GM12872 (cell line): Measurements from ENCODE around the gene SLBP.

ENCODE experiments used
- TF ChIP-seq, protein P1 (sequence below): IDR thresholded peaks from 3 replicates; pipeline ENCODE4 v1.5.1; 2011; ENCODE audit warnings: low read depth, mild to moderate bottlenecking, low read length, moderate library complexity; ENCODE audit not compliant: insufficient read depth

Gene SLBP

DNA sequence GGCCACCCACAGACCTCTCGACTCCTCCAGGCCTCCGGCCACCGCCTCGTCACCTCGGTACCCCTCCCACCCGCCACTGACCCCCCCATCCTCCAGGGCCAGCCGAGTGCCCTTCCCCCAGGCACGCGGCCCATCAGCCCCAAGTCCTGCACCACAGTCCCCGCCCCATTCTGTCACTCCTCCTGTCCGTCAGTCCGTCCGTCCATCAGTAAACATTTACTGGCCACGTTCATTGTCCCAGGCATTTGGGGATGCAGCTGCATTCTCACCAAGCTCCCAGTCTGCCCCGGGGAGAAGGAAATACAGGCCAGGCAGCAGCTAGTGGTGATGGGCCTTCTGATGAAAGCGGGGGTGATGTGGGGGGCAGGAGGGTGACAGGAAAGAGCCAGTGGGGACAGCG lies 45.7 kb upstream of the SLBP start:
- TF ChIP-seq, protein P1, sequence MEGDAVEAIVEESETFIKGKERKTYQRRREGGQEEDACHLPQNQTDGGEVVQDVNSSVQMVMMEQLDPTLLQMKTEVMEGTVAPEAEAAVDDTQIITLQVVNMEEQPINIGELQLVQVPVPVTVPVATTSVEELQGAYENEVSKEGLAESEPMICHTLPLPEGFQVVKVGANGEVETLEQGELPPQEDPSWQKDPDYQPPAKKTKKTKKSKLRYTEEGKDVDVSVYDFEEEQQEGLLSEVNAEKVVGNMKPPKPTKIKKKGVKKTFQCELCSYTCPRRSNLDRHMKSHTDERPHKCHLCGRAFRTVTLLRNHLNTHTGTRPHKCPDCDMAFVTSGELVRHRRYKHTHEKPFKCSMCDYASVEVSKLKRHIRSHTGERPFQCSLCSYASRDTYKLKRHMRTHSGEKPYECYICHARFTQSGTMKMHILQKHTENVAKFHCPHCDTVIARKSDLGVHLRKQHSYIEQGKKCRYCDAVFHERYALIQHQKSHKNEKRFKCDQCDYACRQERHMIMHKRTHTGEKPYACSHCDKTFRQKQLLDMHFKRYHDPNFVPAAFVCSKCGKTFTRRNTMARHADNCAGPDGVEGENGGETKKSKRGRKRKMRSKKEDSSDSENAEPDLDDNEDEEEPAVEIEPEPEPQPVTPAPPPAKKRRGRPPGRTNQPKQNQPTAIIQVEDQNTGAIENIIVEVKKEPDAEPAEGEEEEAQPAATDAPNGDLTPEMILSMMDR, result no peak

DNA sequence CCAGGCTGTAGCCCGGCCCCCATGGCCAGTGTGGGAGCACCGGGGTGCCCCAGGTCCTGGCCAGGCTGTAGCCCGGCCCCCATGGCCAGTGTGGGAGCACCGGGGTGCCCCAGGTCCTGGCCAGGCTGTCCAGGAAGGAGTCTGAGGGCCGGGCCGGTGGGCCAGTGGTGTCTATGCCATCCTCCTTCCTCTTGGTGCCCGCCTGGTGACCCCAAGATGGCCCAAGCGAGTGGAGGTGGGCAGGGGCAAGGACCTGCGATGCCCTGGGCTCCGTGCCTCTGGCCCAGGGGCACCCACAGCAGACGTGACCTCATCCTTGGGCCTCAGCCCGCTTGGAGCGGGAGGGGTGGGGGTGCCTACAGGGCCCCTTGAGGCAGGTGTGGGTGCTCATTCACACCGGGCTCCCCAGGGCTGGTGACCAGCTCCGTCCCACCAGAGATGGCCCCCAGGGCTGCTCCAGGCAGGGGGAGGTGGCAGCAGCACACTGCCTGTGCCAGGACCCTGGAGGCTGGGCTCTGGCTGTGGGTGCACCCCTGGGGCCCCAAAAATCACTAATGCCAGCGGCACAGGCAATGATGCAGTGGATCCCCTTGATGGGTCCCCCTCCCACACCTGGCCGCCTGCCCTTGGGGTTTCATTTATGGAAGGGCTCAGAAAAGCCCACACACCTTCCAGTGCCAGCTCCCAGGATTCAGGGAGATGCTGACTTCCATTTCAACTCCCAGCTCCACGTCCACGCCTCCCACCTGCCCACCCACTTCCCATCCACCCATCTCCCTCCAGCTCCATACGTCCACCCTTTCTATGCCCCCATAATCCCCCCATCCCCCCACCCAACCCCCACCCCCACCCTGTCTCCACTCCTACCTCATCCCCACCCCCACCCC lies 45.0 kb upstream of the SLBP start:
- TF ChIP-seq, protein P1, result no peak

DNA sequence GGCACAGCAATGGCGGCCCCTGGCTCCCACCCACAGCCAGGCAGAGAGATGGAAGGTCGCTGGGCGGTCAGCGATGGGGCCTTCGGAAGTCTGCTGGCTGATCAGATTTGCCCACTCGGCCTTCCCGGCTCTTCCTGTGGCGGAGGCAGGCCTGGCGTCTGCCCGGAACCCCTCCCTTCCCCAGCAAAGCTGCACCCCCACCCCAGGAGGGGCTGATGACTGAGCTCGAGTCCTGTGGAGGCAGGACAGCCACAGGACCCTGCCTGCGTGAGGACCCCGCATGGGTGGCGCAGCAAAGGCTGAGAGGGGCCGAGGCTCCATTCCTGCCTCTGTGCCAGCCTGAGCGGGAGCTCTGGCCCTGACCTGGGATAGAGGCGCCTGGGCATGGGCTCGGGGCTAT lies 44.0 kb upstream of the SLBP start:
- TF ChIP-seq, protein P1, result no peak

DNA sequence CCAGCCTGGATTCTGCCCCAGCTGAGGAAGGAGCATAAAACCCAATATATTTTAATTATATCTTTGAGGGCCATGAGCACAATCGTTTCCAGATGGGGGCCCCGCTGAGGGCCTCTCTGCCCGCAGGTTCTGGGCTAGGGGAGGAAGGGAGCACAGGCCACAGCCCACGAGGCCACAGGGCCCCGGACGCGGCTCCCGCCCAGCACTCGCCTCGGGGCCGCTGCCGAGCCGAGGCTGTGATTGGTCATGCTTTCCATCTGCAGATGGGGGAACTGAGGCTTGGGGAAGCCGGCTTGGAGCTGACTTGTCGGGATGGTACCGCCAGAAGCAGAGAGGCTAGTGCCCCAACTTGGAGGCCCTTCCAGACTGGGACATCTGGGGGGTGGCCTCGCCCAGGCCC lies 43.2 kb upstream of the SLBP start:
- TF ChIP-seq, protein P1, result no peak

DNA sequence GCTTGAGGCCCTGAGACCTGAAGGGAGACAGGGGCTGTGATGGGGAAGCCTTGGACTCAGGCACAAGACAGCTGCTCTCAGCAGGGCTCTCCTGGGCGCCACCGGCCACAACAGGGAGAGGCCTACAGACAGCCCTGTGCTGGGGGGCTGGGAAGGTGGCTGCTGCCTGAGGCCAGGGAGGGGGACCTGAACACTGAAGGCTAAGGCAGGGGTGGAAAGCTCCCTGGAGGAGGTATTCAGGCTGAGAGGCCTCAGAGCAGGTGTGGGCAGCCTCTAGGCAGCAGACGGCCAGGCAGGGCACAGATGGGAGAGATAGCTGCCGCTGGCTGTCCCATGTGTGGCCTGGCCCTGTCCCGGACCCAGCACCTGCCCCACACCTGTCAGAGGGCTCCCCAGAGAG lies 42.2 kb upstream of the SLBP start:
- TF ChIP-seq, protein P1, result no peak

DNA sequence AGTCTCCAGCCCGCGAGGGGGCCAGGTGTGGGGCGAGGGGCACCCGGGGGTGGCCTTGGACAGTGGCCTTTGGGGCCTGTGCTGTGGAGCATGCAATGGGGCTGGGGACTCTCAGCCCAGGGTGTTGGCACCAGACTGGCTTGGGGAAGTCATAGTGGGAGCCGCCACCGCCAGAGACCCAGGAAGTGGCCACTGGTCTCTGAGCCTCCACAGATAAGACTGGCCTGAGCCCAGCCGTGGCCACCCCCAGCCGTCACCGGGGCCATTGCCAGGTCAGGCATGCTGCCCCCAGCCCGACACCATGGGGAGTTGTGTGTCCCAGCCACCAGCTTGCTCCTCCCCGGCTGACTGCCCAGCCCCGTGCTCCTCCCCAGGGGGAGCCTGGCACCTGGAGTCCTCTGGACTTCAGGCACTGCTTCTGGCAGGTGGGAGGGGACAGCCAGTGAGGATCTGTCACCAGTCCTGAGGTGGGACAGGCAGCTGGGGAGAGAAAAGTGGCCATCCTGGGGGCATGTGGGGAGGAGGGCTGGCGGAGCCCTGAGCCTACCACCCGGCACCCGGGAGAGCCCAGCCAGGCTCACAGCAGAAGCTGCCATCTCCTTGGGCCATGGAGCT lies 41.7 kb upstream of the SLBP start:
- TF ChIP-seq, protein P1, result no peak

DNA sequence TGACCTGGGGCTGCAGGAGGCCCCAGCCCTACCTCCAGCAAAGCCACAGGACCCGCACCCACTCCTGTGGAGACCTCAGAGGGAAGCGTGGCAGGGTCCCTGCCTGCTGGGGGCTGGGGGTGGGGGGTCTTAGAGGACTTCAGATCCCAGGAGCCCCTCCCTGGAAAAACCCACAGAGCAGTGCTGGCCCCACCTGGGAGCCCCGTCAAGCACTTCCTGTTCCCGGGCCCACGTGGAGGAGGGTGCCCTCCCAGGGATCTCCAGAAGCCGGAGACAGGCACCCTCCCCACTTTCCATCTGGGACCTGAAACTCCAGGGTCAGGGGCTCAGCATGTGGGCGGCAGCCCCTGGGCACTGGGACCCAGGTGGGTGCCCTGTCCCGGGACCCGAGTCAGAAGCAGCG lies 41.2 kb upstream of the SLBP start:
- TF ChIP-seq, protein P1, result no peak
